Neural cell (in vitro differentiated cells): Measurements from ENCODE around the gene EPHB3. TPM values are rescaled to one million over a fixed set of nuclear protein-coding genes. Genes with fewer than 3 reads are reported as not detected.

ENCODE experiments used
- H2AFZ ChIP-seq: fragments of 200-600, 300-800 bp; sonication (generic), shearing (Covaris generic); 2 replicates; pipeline ENCODE4 v1.6.0; 2014; ENCODE audit warnings: low read depth, mild to moderate bottlenecking, antibody characterized with exemption, low read length, moderate library complexity
- H3F3A ChIP-seq: fragments of 200-600 bp; shearing (Covaris generic); 2 replicates; pipeline ENCODE4 v1.6.1; 2016; ENCODE audit warnings: mild to moderate bottlenecking, moderate library complexity, mixed read lengths, antibody characterized with exemption, low read length; ENCODE audit not compliant: insufficient read depth, poor library complexity, severe bottlenecking
- H3K27ac ChIP-seq: fragments of 200-600, 300-800 bp; sonication (generic), shearing (Covaris generic); 2 replicates; pipeline ENCODE4 v1.5.1; 2014; ENCODE audit warnings: mild to moderate bottlenecking, low read length, moderate library complexity
- H3K27me3 ChIP-seq: fragments of 300-800, 200-600 bp; sonication (generic), shearing (Covaris generic); 2 replicates; pipeline ENCODE4 v1.6.0; 2014; ENCODE audit warnings: mild to moderate bottlenecking, low read depth, low read length, moderate library complexity; ENCODE audit not compliant: insufficient read depth
- H3K36me3 ChIP-seq: fragments of 300-800, 200-600 bp; sonication (generic), shearing (Covaris generic); 2 replicates; pipeline ENCODE4 v1.5.1; 2014; ENCODE audit warnings: mild to moderate bottlenecking, antibody characterized with exemption, low read length, moderate library complexity; ENCODE audit not compliant: insufficient read depth
- H3K4me2 ChIP-seq: fragments of 300-800, 200-600 bp; sonication (generic), shearing (Covaris generic); 2 replicates; pipeline ENCODE4 v1.6.0; 2014; ENCODE audit warnings: mild to moderate bottlenecking, low read length
- H3K4me3 ChIP-seq: fragments of 300-800, 200-600 bp; sonication (generic), shearing (Covaris generic); 2 replicates; pipeline ENCODE4 v1.5.1; 2014; ENCODE audit warnings: mild to moderate bottlenecking, low read length, moderate library complexity
- H3K79me2 ChIP-seq: fragments of 200-600 bp; shearing (Covaris generic); replicated peaks from 2 replicates; pipeline ENCODE4 v1.6.0; 2014; ENCODE audit warnings: mild to moderate bottlenecking, low read length, moderate library complexity; ENCODE audit not compliant: insufficient read depth
- H3K9ac ChIP-seq: fragments of 300-800, 200-600 bp; sonication (generic), shearing (Covaris generic); 2 replicates; pipeline ENCODE4 v1.6.1; 2016; ENCODE audit warnings: mild to moderate bottlenecking, low read length, mixed read lengths
- H3K9me2 ChIP-seq: fragments of 200-600 bp; shearing (Covaris generic); 2 replicates; pipeline ENCODE4 v1.6.1; 2016; ENCODE audit warnings: mild to moderate bottlenecking, low read length, mixed read lengths; ENCODE audit not compliant: insufficient read depth
- H3K9me3 ChIP-seq: fragments of 200-600, 300-800 bp; sonication (generic), shearing (Covaris generic); 2 replicates; pipeline ENCODE4 v1.6.1; 2016; ENCODE audit warnings: mild to moderate bottlenecking, mixed run types, low read length, moderate library complexity, mixed read lengths
- H4K20me1 ChIP-seq: fragments of 200-600 bp; shearing (Covaris generic); 2 replicates; pipeline ENCODE4 v1.6.1; 2016; ENCODE audit warnings: mild to moderate bottlenecking, mixed run types; ENCODE audit not compliant: insufficient read depth
- EP300 ChIP-seq: fragments of 450-650 bp; conservative IDR thresholded peaks from 2 replicates; pipeline ENCODE4 v1.6.1; 2014; ENCODE audit warnings: antibody characterized with exemption, mild to moderate bottlenecking, moderate library complexity; ENCODE audit not compliant: poor library complexity, severe bottlenecking
- EZH2 ChIP-seq: fragments of 200-600, 300-800 bp; shearing (Covaris generic), sonication (generic); IDR thresholded peaks from 2 replicates; pipeline ENCODE4 v1.6.1; 2014; ENCODE audit warnings: antibody characterized with exemption, low read length, borderline replicate concordance, mild to moderate bottlenecking; ENCODE audit not compliant: insufficient read depth, poor library complexity, severe bottlenecking
- MXI1 ChIP-seq: fragments of 450-650 bp; conservative IDR thresholded peaks from 2 replicates; pipeline ENCODE4 v1.6.1; 2014; ENCODE audit warnings: antibody characterized with exemption, mild to moderate bottlenecking; ENCODE audit not compliant: poor library complexity, severe bottlenecking
- POLR2AphosphoS5 ChIP-seq: IDR thresholded peaks from 2 replicates; pipeline ENCODE4 v1.6.1; 2012
- RAD21 ChIP-seq: fragments of 450-650 bp; conservative IDR thresholded peaks from 2 replicates; pipeline ENCODE4 v1.6.1; 2014; ENCODE audit warnings: antibody characterized with exemption, mild to moderate bottlenecking, moderate library complexity
- SMC3 ChIP-seq: fragments of 450-650 bp; conservative IDR thresholded peaks from 2 replicates; pipeline ENCODE4 v1.6.1; 2014; ENCODE audit warnings: antibody characterized with exemption, mild to moderate bottlenecking, moderate library complexity; ENCODE audit not compliant: poor library complexity
- TAF1 ChIP-seq: IDR thresholded peaks from 2 replicates; pipeline ENCODE4 v1.6.1; 2012; ENCODE audit warnings: low read depth
- polyA plus RNA-seq: library from polyadenylated mRNA; depleted of rRNA; stranded (reverse); fragments of >200 nt; gene quantifications from 2 replicates; pipeline ENCODE4 v1.2.3, GENCODE V29; 2014
- TF ChIP-seq, protein P1 (sequence below): fragments of 450-650 bp; IDR thresholded peaks from 2 replicates; pipeline ENCODE4 v1.5.1; 2014; ENCODE audit warnings: antibody characterized with exemption, mild to moderate bottlenecking, moderate library complexity; ENCODE audit not compliant: poor library complexity, severe bottlenecking
- TF ChIP-seq, protein P2 (sequence below): IDR thresholded peaks from 2 replicates; pipeline ENCODE4 v1.6.1; 2012; ENCODE audit warnings: borderline replicate concordance

The EPHB3 gene
- polyA plus RNA-seq, 1 donor from 2014 or later, result 4.3 TPM

DNA sequence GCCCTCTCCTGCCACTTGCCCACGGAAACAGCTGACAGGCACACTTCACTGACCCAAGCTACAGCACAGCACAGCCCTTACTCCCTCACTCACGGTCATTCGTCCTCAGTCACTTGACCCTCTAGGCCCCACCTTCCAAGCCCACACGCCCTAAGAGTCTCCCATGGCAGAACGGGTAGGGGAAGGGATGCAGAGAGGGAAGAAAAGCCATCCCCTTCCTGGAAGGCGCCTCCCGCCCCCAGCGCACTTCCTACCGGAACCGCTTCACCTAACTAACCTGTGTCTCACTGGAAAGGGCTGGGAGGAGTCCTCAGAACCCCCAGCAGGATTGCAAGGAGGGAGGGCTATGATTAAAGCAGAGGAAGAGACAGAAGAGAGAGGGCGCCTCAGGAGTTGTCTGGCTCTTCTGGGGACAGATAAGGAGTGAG, 22.9 kb downstream of the EPHB3 start:
- H3K9ac ChIP-seq, result no peak overlapping the region
- no peaks in the 10 kb centered on the region for H3K9me3 ChIP-seq
- no peaks in the 10 kb centered on the region for H4K20me1 ChIP-seq
- H3F3A ChIP-seq, result no peaks in the 10 kb centered on the region
- no peak overlapping the region for H3K4me3 ChIP-seq
- TF ChIP-seq, protein P1, sequence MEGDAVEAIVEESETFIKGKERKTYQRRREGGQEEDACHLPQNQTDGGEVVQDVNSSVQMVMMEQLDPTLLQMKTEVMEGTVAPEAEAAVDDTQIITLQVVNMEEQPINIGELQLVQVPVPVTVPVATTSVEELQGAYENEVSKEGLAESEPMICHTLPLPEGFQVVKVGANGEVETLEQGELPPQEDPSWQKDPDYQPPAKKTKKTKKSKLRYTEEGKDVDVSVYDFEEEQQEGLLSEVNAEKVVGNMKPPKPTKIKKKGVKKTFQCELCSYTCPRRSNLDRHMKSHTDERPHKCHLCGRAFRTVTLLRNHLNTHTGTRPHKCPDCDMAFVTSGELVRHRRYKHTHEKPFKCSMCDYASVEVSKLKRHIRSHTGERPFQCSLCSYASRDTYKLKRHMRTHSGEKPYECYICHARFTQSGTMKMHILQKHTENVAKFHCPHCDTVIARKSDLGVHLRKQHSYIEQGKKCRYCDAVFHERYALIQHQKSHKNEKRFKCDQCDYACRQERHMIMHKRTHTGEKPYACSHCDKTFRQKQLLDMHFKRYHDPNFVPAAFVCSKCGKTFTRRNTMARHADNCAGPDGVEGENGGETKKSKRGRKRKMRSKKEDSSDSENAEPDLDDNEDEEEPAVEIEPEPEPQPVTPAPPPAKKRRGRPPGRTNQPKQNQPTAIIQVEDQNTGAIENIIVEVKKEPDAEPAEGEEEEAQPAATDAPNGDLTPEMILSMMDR, result no peak
- TF ChIP-seq SMC3 (no peak), EP300 (no peak)
- no peaks in the 10 kb centered on the region for H3K9me2 ChIP-seq
- H3K4me2 ChIP-seq, result no peak overlapping the region
- no peak overlapping the region for H2AFZ ChIP-seq
- no peaks in the 10 kb centered on the region for H3K27me3 ChIP-seq
- no peaks in the 10 kb centered on the region for H3K36me3 ChIP-seq
- no peaks in the 10 kb centered on the region for H3K79me2 ChIP-seq
- no peak overlapping the region for H3K27ac ChIP-seq

DNA sequence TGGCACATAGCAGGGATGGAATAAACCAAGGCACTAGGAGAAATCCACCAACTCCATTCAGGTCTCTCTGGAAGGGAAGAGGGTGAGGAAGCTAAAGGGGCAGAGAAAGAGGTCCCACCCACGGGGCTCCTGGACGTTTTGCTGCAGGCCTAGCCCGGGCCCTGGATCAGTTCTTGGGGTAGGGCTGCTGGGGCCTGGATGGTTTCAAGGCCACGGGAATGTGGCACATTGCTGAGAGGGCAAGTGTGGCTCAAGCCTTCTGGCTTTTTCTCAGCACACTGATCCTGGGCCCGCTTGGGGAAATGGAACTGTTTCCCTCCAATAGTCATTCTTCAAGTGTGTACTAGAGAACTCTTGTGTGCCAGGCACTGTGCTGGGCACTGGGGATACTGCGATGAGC, 24.0 kb downstream of the EPHB3 start:
- Histone ChIP-seq H3K27me3 (no peaks in the 10 kb centered on the region), H3K79me2 (no peaks in the 10 kb centered on the region)

DNA sequence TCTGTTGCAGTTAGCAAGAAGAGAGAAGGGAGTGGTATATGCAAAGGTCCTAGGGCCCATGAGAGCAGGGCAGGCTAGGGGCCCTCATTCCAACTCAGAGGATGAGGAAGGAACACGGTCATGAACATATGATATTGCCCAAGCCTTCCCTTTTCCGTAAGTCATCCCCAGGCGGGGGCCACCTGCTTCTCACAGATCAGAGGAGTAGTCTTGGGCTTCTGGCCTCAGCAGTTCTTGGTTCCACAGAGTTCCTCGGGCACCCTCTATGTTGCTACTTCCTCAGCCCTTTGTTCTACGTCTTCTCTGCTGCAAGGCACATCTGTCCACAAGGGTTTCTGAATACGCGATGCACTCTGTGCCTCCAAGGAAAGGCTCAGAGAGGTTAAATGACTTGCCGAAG, 25.3 kb downstream of the EPHB3 start:
- no peak overlapping the region for H3K9ac ChIP-seq
- no peaks in the 10 kb centered on the region for H3F3A ChIP-seq
- no peaks in the 10 kb centered on the region for H3K9me2 ChIP-seq
- TF ChIP-seq EP300 (no peak), POLR2AphosphoS5 (no peak), MXI1 (no peak), SMC3 (no peak)
- no peaks in the 10 kb centered on the region for H4K20me1 ChIP-seq
- no peaks in the 10 kb centered on the region for H3K36me3 ChIP-seq
- H3K79me2 ChIP-seq, result no peaks in the 10 kb centered on the region
- no peaks in the 10 kb centered on the region for H3K27me3 ChIP-seq
- no peaks in the 10 kb centered on the region for H3K9me3 ChIP-seq
- H3K27ac ChIP-seq, result no peak overlapping the region
- H3K4me3 ChIP-seq, result no peak overlapping the region
- H2AFZ ChIP-seq, result no peak overlapping the region
- no peak overlapping the region for H3K4me2 ChIP-seq

More for the DNA sequence above, 24.0 kb downstream of the EPHB3 start:
- Histone ChIP-seq H2AFZ (no peak overlapping the region), H3F3A (no peaks in the 10 kb centered on the region), H3K4me3 (no peak overlapping the region), H4K20me1 (no peaks in the 10 kb centered on the region), H3K9me2 (no peaks in the 10 kb centered on the region), H3K27ac (no peak overlapping the region), H3K9ac (no peak overlapping the region), H3K36me3 (no peaks in the 10 kb centered on the region), H3K9me3 (no peaks in the 10 kb centered on the region), H3K4me2 (no peak overlapping the region)
- TF ChIP-seq EP300, result no peak
- TF ChIP-seq SMC3, result no peak

DNA sequence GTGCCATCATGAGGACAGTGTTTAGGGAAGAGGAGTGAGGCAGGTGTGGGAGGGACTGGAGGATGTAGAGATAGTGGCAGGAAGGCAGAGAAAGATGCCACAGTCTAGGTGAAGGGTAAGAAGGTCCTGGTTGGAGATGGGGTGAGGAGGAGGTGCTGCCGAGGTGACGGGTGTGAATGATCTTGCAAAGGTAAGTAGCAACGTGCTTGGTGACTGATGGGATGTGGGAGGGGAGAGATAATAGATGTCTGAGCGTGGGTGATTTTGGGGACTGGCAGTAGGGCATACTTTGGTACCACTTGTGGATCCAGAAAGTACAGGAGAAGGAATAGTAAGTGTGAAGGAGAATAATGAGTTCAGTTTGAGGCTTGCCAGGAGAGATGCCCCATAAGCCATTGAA, 27.2 kb downstream of the EPHB3 start:
- no peak overlapping the region for H2AFZ ChIP-seq
- H4K20me1 ChIP-seq, result no peaks in the 10 kb centered on the region
- H3K9ac ChIP-seq, result no peak overlapping the region
- TF ChIP-seq SMC3 (no peak), MXI1 (no peak), POLR2AphosphoS5 (no peak), EZH2 (no peak), TAF1 (no peak), EP300 (no peak), RAD21 (no peak)
- TF ChIP-seq, protein P1, result no peak
- TF ChIP-seq, protein P2, sequence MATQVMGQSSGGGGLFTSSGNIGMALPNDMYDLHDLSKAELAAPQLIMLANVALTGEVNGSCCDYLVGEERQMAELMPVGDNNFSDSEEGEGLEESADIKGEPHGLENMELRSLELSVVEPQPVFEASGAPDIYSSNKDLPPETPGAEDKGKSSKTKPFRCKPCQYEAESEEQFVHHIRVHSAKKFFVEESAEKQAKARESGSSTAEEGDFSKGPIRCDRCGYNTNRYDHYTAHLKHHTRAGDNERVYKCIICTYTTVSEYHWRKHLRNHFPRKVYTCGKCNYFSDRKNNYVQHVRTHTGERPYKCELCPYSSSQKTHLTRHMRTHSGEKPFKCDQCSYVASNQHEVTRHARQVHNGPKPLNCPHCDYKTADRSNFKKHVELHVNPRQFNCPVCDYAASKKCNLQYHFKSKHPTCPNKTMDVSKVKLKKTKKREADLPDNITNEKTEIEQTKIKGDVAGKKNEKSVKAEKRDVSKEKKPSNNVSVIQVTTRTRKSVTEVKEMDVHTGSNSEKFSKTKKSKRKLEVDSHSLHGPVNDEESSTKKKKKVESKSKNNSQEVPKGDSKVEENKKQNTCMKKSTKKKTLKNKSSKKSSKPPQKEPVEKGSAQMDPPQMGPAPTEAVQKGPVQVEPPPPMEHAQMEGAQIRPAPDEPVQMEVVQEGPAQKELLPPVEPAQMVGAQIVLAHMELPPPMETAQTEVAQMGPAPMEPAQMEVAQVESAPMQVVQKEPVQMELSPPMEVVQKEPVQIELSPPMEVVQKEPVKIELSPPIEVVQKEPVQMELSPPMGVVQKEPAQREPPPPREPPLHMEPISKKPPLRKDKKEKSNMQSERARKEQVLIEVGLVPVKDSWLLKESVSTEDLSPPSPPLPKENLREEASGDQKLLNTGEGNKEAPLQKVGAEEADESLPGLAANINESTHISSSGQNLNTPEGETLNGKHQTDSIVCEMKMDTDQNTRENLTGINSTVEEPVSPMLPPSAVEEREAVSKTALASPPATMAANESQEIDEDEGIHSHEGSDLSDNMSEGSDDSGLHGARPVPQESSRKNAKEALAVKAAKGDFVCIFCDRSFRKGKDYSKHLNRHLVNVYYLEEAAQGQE, result no peak
- H3K9me2 ChIP-seq, result no peaks in the 10 kb centered on the region
- H3K4me3 ChIP-seq, result no peak overlapping the region
- H3K79me2 ChIP-seq, result no peaks in the 10 kb centered on the region
- H3K36me3 ChIP-seq, result no peaks in the 10 kb centered on the region
- no peak overlapping the region for H3K27ac ChIP-seq
- no peaks in the 10 kb centered on the region for H3F3A ChIP-seq
- H3K4me2 ChIP-seq, result no peak overlapping the region
- H3K27me3 ChIP-seq, result no peaks in the 10 kb centered on the region
- H3K9me3 ChIP-seq, result no peaks in the 10 kb centered on the region
